Uterus (tissue), 2 donors: ENCODE results near the gene NFILZ.

Experiments
- CTCF ChIP-seq, 4 experiments: fragments of 200-600 bp in 2 of 4; fragments of 450-650 bp in 2 of 4; sonication (generic) in 2 of 4; IDR thresholded peaks; one replicate each; pipeline ENCODE4 v1.5.1; 2016 to 2019; ENCODE audit warnings: antibody characterized with exemption in 4 of 4, mild to moderate bottlenecking in 2 of 4, moderate library complexity in 1 of 4
- POLR2A ChIP-seq, 2 donors: fragments of 450-650 bp; IDR thresholded peaks; one replicate each; pipeline ENCODE4 v1.6.1; 2016; ENCODE audit warnings: antibody characterized with exemption in 2 of 2, mild to moderate bottlenecking in 1 of 2, moderate library complexity in 1 of 2

DNA sequence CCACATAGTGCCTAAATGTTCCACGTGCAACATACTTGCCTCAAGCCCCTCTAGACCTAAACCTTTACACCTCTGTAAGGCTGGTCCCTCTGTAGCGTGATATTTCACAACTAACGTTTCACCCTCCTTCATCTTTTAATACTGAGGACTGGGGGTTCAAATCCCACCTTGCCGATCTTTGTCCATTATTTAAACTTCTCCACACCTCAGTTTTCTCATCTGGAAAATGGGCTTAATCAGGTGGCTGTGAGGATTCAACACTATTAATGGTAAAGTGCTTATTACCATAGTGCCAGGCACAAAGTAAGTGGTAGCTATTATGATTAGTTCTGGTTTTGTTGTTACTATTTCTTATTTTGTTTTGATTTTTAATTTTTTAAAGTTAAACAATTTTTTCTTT is 12.4 kb upstream of the NFILZ start:
- no peak for TF ChIP-seq POLR2A (IDR thresholded peaks at IDR 0.05)
- no peak for TF ChIP-seq CTCF (IDR thresholded peaks at IDR 0.05)
